Skin epidermis (tissue), 12 donors: ENCODE results near the gene RBM20.
"Not testable (repeated sequence)": the region's sequence is repeated elsewhere in the genome, so short reads cannot be mapped to it uniquely, and the experiment has no call there.

ENCODE experiments used
- H3K27ac ChIP-seq, 21 experiments: fragments of 200-600 bp; sonication (generic) in 11 of 21; one replicate each; pipeline ENCODE4 v1.5.0; 2020; ENCODE audit warnings: mild to moderate bottlenecking in 3 of 21, inconsistent platforms in 2 of 21, moderate library complexity in 2 of 21
- H3K4me3 ChIP-seq, 7 experiments: fragments of 200-600 bp; sonication (generic) in 2 of 7; one replicate each; pipeline ENCODE4 v1.5.0; 2020; ENCODE audit warnings: inconsistent platforms in 2 of 7, mild to moderate bottlenecking in 2 of 7, moderate library complexity in 1 of 7

RBM20 gene

GRCh38 chr10:110644598-110645462, 694 bp downstream of the RBM20 start:
- Histone ChIP-seq H3K4me3 (peak overlapping the region in 6 of 7 experiments; percentile 40 to 57 (median 44)), H3K27ac (no peak overlapping the region)

- H3K27ac ChIP-seq: no peak overlapping the region
- H3K4me3 ChIP-seq: no peak overlapping the region
These were observed 2.4 kb downstream of the RBM20 start for GRCh38 chr10:110646417-110647135.

GRCh38 chr10:110647136-110647430, 2.9 kb downstream of the RBM20 start:
- Histone ChIP-seq H3K4me3 (no peak overlapping the region), H3K27ac (no peak overlapping the region)

- Histone ChIP-seq H3K4me3 (no peak overlapping the region), H3K27ac (no peak overlapping the region)
These were observed 4.7 kb downstream of the RBM20 start for GRCh38 chr10:110648692-110649346.

GRCh38 chr10:110649347-110650264, 5.5 kb downstream of the RBM20 start:
- H3K27ac ChIP-seq: no peak overlapping the region
- no peak overlapping the region for H3K4me3 ChIP-seq

- Histone ChIP-seq H3K4me3 (no peak overlapping the region), H3K27ac (no peak overlapping the region)
These were observed 6.1 kb downstream of the RBM20 start for GRCh38 chr10:110650265-110650668.

- no peak overlapping the region for H3K27ac ChIP-seq
- no peak overlapping the region for H3K4me3 ChIP-seq
These were observed 7.2 kb downstream of the RBM20 start for GRCh38 chr10:110651044-110651958.

- Histone ChIP-seq H3K27ac (no peak overlapping the region), H3K4me3 (no peak overlapping the region)
These were observed 8.5 kb downstream of the RBM20 start for GRCh38 chr10:110652475-110653118.

- H3K4me3 ChIP-seq: no peak overlapping the region
- no peak overlapping the region for H3K27ac ChIP-seq
These were observed 11.2 kb downstream of the RBM20 start for GRCh38 chr10:110655320-110655719.

GRCh38 chr10:110656612-110657011, 12.5 kb downstream of the RBM20 start:
- Histone ChIP-seq H3K4me3 (no peak overlapping the region), H3K27ac (no peak overlapping the region)

GRCh38 chr10:110657973-110658691, 14.0 kb downstream of the RBM20 start:
- Histone ChIP-seq H3K4me3 (no peak overlapping the region), H3K27ac (no peak overlapping the region)

- Histone ChIP-seq H3K4me3 (no peak overlapping the region), H3K27ac (no peak overlapping the region)
These were observed 15.4 kb downstream of the RBM20 start for GRCh38 chr10:110659558-110659957.

GRCh38 chr10:110660289-110660688, 16.2 kb downstream of the RBM20 start:
- H3K27ac ChIP-seq: not testable (repeated sequence)

GRCh38 chr10:110661292-110661691, 17.2 kb downstream of the RBM20 start:
- H3K4me3 ChIP-seq: no peak overlapping the region
- H3K27ac ChIP-seq: no peak overlapping the region

More at GRCh38 chr10:110660289-110660688, 16.2 kb downstream of the RBM20 start:
- not testable (repeated sequence) for H3K4me3 ChIP-seq

GRCh38 chr10:110664483-110665420, 20.6 kb downstream of the RBM20 start:
- Histone ChIP-seq H3K27ac (no peak overlapping the region), H3K4me3 (no peak overlapping the region)

- H3K4me3 ChIP-seq, H3K27ac ChIP-seq: not testable (repeated sequence)
These were observed 22.1 kb downstream of the RBM20 start for GRCh38 chr10:110666259-110666658.
